ENCODE results near the gene CFAP45.

Gene CFAP45

DNA sequence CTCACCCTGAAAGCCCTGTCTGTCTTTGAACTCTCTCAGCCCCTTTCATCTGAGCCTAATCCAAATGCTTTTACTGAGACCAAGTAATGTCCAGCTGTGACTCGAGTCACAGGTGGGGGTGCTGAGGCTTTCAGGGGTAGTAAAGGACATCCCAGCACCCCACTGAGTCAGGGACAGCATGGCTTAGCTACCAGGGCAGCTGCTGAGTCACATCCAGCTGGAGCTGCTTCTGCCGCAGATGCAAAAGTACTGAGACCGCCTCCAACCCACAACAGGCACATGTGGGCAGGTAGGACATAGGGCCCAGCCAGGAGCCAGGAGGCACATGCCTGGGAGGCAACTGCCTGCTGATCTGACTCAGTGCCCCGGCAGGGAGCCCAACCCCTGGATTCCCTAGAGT, 30.8 kb downstream of the CFAP45 start:
- Mint-ChIP-seq H3K4me1 (peaks cover 23% of the 10 kb centered on the region), H3K4me3 (no peak overlapping the region), H3K27ac (no peak overlapping the region), H3K9me3 (no peaks in the 10 kb centered on the region), H3K27me3 (ENCODE audit: low read depth, poor library complexity) (peaks cover 37% of the 10 kb centered on the region), H3K36me3 (ENCODE audit: low read depth) (no peaks in the 10 kb centered on the region)
- TF ChIP-seq, protein P1, sequence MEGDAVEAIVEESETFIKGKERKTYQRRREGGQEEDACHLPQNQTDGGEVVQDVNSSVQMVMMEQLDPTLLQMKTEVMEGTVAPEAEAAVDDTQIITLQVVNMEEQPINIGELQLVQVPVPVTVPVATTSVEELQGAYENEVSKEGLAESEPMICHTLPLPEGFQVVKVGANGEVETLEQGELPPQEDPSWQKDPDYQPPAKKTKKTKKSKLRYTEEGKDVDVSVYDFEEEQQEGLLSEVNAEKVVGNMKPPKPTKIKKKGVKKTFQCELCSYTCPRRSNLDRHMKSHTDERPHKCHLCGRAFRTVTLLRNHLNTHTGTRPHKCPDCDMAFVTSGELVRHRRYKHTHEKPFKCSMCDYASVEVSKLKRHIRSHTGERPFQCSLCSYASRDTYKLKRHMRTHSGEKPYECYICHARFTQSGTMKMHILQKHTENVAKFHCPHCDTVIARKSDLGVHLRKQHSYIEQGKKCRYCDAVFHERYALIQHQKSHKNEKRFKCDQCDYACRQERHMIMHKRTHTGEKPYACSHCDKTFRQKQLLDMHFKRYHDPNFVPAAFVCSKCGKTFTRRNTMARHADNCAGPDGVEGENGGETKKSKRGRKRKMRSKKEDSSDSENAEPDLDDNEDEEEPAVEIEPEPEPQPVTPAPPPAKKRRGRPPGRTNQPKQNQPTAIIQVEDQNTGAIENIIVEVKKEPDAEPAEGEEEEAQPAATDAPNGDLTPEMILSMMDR (IDR thresholded peaks at IDR 0.05), result no peak
- DNase-seq, result no peak

GRCh38 chr1:159868766-159869165, 31.2 kb downstream of the CFAP45 start:
- Mint-ChIP-seq H3K4me3 (no peak overlapping the region), H3K27ac (no peak overlapping the region), H3K4me1 (peaks cover 23% of the 10 kb centered on the region), H3K9me3 (no peaks in the 10 kb centered on the region), H3K36me3 (ENCODE audit: low read depth) (no peaks in the 10 kb centered on the region), H3K27me3 (ENCODE audit: low read depth, poor library complexity) (peaks cover 35% of the 10 kb centered on the region)
- TF ChIP-seq, protein P1 (IDR thresholded peaks at IDR 0.05), result no peak
- no peak for DNase-seq

GRCh38 chr1:159867664-159868026, 32.3 kb downstream of the CFAP45 start:
- Mint-ChIP-seq H3K27ac (no peak overlapping the region), H3K4me1 (peaks cover 23% of the 10 kb centered on the region)

GRCh38 chr1:159866905-159867663, 32.9 kb downstream of the CFAP45 start:
- TF ChIP-seq, protein P1 (IDR thresholded peaks at IDR 0.05), result no peak
- Mint-ChIP-seq H3K4me1 (peaks cover 23% of the 10 kb centered on the region), H3K9me3 (no peaks in the 10 kb centered on the region), H3K27ac (no peak overlapping the region), H3K36me3 (ENCODE audit: low read depth) (no peaks in the 10 kb centered on the region), H3K27me3 (ENCODE audit: low read depth, poor library complexity) (peaks cover 34% of the 10 kb centered on the region), H3K4me3 (no peak overlapping the region)
- no peak for DNase-seq

More at GRCh38 chr1:159867664-159868026, 32.3 kb downstream of the CFAP45 start:
- no peak overlapping the region for H3K4me3 Mint-ChIP-seq
- H3K27me3 Mint-ChIP-seq (ENCODE audit: low read depth, poor library complexity), result peaks cover 36% of the 10 kb centered on the region
- H3K9me3 Mint-ChIP-seq, result no peaks in the 10 kb centered on the region
- DNase-seq, result peak; percentile 26
- TF ChIP-seq, protein P1 (IDR thresholded peaks at IDR 0.05), result no peak
- H3K36me3 Mint-ChIP-seq (ENCODE audit: low read depth), result no peaks in the 10 kb centered on the region

DNA sequence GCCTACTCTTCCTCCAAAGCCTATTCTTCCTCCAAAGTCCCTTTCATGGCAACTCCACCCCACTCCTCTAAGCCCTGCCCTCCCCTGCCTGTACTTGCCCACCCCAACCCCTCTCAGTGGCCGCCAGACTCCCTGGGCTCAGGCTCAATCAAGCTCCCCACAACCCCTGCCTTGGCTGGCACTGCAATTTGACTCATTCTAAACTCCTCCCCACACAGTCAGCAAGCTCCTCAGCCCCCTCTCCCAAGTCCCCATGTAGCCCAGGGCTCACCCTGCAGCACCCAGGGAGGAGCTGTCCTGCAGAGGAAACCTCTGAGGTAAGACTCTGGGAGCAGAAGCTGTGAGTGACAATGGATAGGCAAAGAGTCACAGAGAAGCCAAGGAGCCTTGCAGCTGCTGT, 33.9 kb downstream of the CFAP45 start:
- DNase-seq, result no peak
- Mint-ChIP-seq H3K36me3 (ENCODE audit: low read depth) (no peaks in the 10 kb centered on the region), H3K9me3 (no peaks in the 10 kb centered on the region), H3K27ac (no peak overlapping the region), H3K4me3 (no peak overlapping the region), H3K4me1 (peaks cover 23% of the 10 kb centered on the region), H3K27me3 (ENCODE audit: low read depth, poor library complexity) (peaks cover 34% of the 10 kb centered on the region)
- TF ChIP-seq, protein P1 (IDR thresholded peaks at IDR 0.05), result no peak

DNA sequence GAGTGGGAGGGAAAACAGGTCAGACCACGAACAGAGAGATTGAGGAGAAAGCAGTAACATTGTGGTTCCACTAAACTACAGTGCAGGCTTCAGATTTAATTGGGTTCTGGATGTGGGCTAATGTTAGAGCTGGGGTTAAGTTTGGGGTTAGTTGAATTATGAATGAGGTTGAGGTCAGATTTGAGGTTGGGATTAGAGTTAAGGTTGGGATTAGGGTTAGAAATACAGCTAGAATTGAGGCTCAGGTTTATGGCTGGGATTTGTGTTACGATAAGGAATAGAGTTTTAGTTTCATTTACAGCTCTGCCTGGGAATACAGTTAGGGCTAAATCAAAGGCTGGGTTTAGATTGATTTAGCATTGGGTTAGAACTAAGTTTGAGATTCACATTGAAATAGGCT, 35.7 kb downstream of the CFAP45 start:
- no peaks in the 10 kb centered on the region for H3K36me3 Mint-ChIP-seq (ENCODE audit: low read depth)
- no peak for DNase-seq
- TF ChIP-seq, protein P1 (IDR thresholded peaks at IDR 0.05), result no peak
- no peak overlapping the region for H3K27ac Mint-ChIP-seq
- no peaks in the 10 kb centered on the region for H3K9me3 Mint-ChIP-seq
- no peak overlapping the region for H3K4me3 Mint-ChIP-seq
- peaks cover 35% of the 10 kb centered on the region for H3K27me3 Mint-ChIP-seq (ENCODE audit: low read depth, poor library complexity)
- peaks cover 23% of the 10 kb centered on the region for H3K4me1 Mint-ChIP-seq

All from nephron progenitor cell (in vitro differentiated cells).